ENCODE measurements around the gene ACTG2.
A peak's percentile ranks its signal among the peaks of the same experiment; 100 is the strongest.
"Not testable (repeated sequence)": the region's sequence is repeated elsewhere in the genome, so short reads cannot be mapped to it uniquely, and the experiment has no call there.

The ACTG2 gene

DNA sequence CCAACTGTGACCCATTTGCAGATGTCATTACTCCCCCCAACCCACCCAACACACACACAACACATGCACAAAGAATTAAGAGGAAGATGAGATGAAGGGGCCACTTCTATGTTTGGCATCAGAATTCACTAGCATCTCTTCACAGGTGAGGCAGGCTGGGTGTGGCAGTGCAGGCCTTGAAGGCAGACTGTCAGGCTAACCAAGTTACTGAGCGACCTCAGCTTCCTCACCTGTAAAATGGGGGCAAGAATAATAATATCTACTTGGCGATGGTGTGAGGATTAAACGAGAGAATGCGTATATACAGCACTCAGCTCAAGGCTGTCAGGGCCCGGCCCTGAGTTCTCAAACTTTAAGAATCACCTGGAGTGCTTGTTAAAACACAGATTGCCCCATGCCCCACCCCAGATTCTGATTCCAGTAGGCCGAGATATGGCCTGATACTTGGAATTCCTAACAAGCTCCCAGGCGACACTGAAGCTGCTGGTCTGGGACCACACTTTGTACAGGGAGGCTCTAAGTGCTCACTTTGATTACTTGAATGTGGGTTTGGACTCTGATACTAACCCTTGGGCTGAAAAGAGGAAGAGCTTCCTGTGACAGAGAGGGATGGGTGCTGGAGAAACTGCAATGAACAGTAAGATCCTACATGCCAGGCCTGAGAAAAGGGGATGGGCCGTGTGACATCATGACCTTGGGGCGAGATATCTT lies 1.1 kb downstream of the ACTG2 start:
- DNase-seq: no peak

DNA sequence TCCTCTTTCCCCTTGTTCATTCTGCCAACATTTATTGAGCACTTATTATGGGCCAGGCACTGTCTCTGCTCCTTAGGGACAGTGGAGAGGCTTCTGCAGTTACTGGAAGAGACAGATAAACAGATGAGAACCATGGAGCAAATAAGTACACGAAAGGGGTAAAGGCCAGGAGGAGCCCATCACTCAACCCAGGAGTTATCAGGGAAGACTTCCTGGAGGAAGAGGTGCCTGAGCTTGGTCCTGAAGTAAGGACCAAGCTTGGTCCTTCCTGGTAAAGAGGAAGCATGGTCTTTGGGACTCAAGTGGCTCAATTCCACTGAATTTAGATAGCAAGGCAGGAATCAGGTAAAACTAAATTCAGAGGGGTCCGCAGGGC lies 1.7 kb downstream of the ACTG2 start:
- no peak for DNase-seq

DNA sequence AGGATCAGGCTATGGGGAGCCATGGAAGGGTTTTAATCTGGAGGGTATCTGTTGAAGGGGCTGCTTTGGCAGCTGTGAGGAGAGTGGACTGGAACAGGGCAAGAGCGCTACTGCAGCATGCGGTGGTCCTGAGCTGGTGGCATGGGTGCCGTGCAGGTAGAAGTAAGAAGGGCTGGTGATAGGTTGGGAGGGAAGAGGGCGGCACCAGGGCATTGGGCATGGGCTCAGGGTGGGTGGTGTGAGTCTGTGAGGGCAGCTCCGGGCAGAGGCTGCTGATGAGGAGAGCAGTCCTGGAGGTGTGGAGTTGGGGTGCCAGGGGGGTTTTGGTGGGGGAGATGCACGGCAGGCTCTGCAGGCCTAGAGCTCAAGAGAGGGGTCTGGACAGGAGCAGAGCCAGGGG lies 2.1 kb downstream of the ACTG2 start:
- no peak for DNase-seq

DNA sequence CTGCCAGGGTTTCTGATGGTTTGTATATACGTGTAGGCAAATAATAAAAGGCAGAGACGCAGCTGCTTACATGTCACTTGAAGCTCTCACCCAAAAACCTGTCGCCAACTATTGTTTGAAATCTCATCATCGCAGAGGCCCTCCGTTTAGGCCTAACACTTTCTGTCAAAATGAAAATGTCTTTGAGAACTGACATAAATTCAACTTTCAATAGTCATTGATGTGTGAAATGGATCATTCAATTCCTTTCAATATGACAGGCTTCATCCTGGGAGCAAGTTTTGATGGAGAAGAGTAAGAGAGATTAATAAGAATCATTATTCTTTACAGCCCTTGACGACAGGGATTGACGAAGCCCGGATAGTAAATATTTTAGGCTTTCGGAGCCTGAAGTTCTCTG lies 2.7 kb downstream of the ACTG2 start:
- DNase-seq: no peak

DNA sequence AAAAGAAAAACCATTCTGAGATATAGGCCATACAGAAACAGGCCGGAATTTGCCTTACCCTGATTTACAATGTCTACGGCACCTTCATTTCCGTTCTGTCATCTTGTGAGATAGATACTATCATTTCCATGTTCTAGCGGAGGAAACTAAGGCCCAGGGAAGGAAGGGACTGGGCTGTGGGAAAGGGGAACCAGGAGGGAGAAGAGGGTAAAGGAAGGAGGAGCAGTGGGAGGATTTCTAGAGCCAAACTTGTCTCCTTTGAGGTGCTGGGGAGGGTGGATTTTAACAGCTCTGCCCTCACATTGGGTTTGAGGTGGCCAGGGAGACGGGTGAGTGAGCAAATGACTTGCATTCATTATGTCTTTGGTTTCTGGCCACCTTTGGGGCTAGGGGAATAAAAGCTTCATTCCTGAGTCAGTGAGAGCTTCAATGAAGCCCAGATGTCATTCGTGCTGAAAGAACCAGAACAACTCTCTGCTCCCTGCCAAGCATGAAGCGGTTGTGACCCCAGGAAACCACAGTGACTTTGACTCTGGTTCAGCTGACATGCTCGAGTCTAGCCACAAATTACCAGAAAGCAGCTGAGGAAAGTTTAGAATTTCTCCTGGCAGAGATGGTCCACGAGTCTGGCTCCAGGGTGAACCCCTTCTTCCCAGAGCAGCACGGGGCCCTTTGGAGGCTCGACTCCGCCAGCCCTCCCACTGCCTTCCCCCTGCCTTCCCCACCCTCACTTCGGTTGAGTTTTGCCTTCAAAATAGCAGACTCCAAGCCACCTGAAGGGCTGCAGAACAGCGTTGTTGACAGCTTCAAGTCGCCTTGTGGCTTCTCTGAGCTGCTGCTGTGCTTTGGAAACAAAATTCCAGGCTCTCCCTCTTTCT lies 3.8 kb downstream of the ACTG2 start:
- DNase-seq: peak; percentile 64

DNA sequence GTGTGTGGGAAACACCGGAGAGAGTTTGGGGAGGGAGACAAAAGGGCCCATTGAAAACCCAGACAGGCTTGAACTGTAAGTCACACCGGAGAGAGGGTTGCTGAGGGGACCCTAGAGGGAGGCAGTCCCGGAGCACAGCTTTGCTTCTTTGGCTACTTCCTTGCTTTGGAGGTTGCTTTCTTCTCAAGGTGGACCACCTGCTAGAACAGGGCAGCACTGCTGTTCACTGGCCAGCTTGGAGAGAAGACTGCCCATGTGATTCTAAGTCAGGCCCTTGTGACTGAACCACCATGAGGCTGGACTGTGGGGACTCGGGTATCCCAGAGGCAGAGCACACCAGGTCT lies 4.4 kb downstream of the ACTG2 start:
- no peak for DNase-seq

DNA sequence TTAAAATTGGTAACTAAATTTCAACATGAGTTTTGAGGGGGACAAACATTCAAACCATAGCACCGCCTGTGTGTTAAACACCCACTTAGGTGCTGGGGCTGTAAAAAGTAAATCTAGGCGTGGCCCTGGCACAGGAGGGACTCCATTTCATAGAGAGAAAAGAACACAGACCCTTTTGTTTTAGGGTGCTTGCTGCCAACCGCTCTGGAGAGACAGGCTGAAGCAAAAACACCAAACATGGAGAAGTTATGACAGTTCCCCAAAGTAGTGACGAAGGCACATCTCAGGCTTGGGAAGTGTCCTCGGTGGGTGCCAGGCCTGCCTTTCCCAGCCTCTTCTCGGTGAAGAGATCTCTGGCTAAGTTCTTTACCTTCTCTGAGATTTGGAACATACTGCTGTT lies 5.1 kb downstream of the ACTG2 start:
- DNase-seq: no peak

DNA sequence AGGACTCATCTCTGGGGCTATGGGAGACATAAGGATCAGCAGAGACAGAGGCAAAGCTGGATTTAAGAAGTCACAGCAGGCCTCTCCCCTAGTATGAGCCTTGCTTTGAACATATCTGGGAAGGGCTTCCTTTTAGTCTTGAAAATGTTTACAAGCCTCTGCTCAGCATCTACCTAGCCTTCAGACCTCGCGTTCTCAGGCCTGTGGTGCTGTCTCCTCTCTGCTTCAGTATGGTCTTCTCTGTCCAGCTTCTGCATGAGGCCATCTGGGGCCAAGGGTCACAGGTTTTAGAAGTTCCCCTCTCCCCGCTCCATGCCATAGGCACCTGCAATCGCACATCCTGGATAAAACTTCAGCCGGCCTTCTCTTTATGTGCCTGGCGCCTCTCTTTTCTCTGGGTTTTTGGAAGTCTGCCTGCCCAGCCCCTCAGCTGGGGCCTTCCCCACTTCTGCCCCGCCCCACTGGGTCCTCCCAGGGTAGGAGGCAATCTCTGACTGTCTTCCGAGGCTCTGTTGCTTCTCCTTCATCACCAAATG lies 7.1 kb downstream of the ACTG2 start:
- DNase-seq: no peak

DNA sequence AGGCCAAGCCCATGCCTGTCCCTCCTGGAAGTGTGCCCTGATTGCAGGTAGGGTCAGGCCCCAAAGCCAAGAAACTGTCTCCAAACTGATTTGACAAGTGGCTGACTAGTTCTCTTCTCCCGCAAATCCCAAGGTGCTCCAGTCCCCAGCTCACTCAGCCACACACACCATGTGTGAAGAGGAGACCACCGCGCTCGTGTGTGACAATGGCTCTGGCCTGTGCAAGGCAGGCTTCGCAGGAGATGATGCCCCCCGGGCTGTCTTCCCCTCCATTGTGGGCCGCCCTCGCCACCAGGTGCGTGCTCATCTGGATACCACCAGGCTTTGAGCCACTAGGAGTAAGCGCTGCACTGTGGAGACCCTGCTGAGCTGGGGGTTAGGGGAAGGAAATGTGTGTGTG lies 8.3 kb downstream of the ACTG2 start:
- DNase-seq: no peak

DNA sequence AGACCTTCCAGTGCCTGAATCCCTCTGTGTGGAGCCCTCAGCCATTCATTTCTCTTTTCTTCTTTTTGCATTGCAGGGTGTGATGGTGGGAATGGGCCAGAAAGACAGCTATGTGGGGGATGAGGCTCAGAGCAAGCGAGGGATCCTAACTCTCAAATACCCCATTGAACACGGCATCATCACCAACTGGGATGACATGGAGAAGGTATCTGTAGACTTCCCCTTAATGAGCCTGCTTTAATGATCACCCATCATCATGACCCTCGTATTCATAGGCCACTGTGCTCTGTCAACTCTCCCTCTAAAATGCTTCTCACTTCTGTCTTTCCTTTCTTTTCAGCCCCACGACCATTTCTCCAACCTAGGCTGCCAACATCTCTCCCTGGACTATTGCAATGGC lies 9.5 kb downstream of the ACTG2 start:
- DNase-seq: no peak

DNA sequence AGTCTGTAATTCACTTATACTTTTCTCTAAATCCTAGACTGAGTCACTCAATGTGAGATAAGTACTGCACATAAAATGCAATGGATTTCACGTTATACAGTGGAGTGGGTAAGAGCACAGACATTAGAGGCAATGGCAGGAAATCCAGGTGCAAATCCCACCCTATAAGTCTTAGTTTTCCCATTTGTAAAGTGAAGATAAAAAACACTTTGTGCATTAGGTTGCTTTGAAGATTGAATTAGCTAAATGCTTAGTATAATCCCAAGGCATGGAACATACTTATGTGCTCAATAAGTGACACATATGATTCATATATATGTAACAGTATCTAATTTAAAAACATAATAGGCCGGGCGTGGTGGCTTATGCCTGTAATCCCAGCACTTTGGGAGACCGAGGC lies 10.5 kb downstream of the ACTG2 start:
- no peak for DNase-seq

DNA sequence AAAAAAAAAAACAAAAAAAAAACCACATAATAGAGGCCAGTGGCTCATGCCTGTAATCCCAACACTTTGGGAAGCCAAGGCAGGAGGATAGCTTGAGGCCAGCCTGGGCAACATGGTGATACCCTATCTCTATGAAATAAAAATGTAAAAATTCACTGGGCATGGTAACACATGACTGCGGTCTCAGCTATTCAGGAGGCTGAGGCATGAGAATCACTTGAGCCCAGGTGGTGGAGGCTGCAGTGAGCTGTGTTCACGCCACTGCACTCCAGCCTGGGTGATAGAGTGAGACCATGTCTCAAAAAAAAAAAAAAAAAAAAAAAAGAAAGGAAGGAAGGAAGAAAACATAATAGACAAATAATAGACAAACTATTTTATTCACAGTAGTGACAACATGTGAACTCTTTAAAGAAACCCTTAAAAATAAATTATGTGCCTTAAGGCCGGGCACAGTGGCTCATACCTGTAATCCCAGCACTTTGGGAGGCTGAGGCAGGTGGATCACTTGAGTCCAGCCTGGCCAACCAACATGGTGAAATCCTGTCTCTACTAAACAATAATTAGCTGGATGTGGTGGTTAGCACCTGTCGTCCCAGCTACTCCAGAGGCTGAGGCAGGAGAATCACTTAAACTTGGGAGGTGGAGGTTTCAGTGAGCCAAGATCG lies 11.3 kb downstream of the ACTG2 start:
- not testable (repeated sequence) for DNase-seq

DNA sequence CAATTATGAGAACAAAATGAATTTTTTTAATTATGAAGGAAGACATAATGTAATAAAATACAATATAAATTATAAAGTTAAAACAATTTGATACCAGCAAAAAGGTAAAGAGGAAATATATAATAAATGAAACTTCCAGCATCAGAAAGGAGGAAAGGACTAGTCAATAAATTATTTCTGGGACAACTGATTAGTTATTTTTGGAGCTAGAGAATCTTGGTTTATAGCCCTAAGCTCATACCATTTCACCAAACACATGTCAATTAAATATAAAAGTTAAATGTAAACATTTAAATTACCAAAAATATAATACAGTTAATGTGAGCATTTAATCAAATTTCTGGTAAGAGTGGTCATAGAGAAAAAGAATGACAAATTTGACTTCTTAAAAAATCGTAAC lies 12.1 kb downstream of the ACTG2 start:
- DNase-seq: no peak

DNA sequence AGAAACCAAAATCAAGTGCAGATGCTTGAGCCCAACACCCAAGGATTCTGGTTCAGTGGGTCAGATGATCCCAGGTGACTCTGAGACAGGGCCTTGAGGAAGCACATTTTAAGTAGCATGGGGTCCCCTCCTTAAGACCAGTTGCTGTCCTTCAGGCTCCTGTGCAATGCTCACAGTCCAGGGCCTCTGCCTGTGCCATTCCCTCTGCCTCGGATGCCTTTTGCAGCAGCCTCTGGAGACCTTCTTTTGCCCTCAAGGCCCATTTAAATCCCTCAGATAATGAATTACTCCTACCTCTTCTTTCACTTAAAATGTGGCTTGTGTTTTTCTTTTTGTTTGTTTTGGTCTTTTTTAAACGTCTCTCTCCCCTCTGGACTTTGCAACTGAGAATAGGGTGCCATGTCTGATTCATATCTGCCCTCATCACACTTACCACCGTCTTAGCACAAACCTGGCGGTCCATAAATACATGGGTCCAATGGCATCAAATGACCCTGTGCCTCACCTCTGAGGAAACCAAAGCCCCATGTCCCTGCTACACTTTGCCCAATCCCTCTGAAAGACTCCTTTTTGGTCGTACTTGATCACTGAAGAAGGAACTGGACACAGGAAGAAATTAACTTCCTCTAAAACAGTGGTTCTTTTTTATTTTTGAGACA lies 14.2 kb downstream of the ACTG2 start:
- no peak for DNase-seq

DNA sequence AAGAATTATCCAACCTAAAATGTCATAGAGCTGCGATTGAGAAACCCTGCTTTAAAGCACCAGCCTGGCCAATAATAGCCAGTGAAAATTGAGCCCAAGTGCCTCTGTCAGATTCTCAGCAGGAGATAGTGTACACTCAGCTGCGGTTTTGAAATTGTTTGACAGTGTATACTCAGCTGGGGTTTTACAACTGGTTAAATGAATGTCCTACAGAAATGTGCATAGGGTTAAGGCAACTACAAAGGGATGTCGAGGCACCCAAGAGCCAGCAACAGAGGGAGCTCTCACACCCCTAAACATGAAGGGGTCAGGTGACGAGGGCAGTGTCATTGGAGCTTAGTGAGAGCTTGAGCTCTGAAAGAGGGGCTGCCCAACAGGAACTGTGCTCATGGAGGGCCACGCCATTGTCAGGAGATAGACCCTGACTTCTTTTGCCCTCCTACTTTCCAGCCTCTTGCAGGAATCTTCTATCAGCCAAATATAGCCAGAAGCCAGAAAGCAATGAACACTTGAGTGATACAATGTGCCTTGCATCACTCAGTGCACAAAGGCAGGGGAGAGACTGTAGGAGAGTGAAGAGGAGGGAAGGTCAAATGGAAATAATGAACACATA lies 15.1 kb downstream of the ACTG2 start:
- DNase-seq: no peak

DNA sequence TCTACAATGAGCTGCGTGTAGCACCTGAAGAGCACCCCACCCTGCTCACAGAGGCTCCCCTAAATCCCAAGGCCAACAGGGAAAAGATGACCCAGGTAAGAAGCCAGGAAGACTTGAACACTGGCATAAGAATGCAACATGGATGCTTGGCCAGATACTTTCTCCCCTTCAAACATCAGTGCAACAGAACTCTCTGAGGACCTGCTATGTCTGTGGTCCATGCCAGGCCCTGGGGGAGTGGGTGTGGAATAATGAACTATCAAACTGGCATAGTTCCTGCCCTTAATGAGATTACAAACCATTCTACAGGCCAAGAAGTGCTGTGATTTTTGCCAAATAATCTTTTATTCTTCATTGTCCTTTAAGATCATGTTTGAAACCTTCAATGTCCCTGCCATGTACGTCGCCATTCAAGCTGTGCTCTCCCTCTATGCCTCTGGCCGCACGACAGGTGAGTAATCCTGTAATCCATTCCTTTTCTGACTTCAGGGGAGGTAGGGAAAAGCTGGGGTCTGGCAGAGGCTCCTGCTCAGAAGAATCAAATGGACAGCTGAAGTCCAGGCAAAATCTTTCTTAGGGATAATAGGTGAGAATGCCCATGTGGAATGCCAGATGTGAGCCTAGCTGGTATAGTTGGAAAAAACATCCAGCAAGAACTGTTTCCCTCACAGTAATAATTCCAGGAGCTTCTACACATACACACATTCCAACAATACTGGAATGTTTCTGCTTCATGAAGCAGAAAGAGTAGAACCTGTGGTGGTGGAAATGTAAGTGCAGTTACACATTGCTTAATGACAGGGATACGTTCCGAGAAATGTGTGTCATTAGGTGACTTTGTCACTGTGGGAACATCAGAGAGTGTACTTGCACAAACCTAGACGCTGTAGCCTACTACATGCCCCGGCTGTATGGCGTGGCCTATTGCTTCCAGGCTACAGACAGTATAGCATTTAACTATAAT lies 16.2 kb downstream of the ACTG2 start:
- no peak for DNase-seq

DNA sequence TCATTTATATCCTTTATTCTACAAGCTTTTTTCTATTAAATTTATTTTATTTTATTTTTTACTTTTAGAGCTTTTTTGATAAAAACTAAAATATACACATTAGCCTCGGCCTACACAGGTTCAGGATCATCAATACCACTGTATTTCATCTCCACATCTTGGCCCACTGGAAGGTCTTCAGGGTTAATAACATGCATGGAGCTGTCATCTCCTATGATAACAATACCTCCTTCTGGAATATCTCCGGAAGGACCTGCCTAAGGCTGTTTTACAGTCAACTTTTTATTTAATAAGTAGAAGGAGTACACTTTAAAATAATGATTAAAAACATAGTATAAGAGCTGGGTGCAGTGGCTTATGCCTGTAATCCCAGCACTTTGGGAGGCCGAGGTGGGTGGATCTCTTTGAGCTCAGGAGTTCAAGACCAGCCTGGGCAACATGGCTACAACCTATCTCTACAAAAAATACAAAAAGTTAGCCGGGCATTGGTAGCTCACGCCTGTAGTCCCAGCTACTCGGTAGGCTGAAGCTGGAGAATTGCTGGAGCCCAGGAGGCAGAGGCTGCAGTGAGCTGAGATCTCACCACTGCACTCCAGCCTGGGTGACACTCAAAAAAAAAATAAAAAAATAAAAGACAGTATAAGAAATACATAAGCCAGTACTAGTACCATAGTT lies 18.2 kb downstream of the ACTG2 start:
- no peak for DNase-seq

DNA sequence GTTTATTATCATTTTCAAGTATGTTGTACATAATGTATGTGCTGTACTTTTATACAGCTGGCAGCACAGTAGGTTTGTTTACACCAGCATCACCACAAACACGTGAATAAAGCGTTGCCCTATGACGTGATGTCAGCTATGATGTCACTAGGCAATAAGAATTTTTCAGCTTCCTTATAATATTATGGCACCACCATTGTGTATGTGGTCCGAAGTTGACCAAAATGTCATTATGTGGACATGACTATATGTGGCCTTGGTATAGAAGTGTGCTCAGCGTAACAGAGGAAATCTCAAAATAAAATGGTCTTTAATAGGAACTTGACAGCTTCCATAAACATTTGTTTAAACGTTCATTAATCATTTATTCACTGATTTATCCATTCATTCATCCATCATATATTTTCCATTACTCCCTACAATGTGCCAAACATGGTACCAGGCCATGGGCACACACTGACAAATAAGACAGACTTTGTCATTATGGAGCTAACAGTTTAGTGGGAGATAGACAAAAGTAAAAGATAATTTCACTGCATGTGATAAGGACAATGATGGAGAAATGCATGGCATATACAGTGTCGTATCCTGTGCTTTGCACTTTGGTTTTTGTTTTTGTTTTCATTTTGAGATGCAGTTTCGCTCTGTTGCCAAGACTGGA lies 18.9 kb downstream of the ACTG2 start:
- no peak for DNase-seq

DNA sequence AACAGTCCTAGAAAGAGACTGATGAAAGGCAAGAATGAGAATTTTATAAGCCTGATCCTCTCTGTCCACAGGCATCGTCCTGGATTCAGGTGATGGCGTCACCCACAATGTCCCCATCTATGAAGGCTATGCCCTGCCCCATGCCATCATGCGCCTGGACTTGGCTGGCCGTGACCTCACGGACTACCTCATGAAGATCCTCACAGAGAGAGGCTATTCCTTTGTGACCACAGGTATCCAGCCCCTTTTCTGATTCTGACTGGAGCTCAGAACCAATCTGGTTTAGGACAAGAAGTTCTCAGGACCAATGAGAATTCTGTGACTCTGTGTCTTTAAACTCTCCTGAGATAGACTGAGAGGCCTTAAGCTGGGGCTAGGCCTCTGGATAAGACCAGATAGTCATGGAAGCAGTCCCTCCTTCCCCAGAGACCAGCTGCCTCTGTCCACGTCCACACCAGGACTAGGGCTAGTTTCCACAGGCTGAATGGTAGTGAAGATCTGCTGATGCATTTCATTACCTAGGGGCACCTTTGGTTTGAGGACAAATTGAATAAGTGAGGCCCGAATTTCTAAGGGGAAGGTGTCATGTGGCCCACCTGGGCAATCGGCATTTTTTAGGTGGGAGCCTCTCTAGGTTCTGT lies 20.7 kb downstream of the ACTG2 start:
- no peak for DNase-seq

DNA sequence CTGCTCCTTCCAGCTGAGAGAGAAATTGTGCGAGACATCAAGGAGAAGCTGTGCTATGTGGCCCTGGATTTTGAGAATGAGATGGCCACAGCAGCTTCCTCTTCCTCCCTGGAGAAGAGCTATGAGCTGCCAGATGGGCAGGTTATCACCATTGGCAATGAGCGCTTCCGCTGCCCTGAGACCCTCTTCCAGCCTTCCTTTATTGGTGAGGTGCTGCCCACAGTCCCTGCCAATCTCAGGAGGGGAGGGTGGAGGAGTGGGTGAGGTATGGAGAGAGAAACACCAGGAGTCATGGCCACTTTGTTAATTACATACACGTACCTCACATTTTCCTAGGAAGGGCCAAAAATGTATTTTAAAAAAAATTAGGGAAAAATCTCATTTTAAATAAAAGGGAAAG lies 21.9 kb downstream of the ACTG2 start:
- no peak for DNase-seq

Data from HCEC 1CT (cell line).